Chondrocyte (in vitro differentiated cells): ENCODE data around the gene FCGR1A. TPM values are rescaled to one million over a fixed set of nuclear protein-coding genes. Genes with fewer than 3 reads are reported as not detected.
"Not testable (repeated sequence)": the region's sequence is repeated elsewhere in the genome, so short reads cannot be mapped to it uniquely, and the experiment has no call there.

Experiments used
- DNase-seq: peaks from one replicate; pipeline ENCODE4 v3.0.0; 2021; ENCODE audit warnings: mixed read lengths, low spot score
- H3K27ac Mint-ChIP-seq: one replicate; pipeline ENCODE4 v1.8.0; 2021; ENCODE audit warnings: mild to moderate bottlenecking, moderate library complexity, mixed read lengths; ENCODE audit not compliant: unreplicated experiment
- H3K27me3 Mint-ChIP-seq: 2 replicates; pipeline ENCODE4 v1.8.0; 2021; ENCODE audit warnings: low read depth, mixed read lengths
- H3K36me3 Mint-ChIP-seq: 2 replicates; pipeline ENCODE4 v1.8.0; 2021; ENCODE audit warnings: low read depth, mixed read lengths
- H3K4me1 Mint-ChIP-seq: 2 replicates; pipeline ENCODE4 v1.8.0; 2021; ENCODE audit warnings: low read depth, mild to moderate bottlenecking, mixed read lengths
- H3K4me3 Mint-ChIP-seq: one replicate; pipeline ENCODE4 v1.8.0; 2021; ENCODE audit warnings: mild to moderate bottlenecking, moderate library complexity, mixed read lengths; ENCODE audit not compliant: unreplicated experiment
- H3K9me3 Mint-ChIP-seq: 2 replicates; pipeline ENCODE4 v1.8.0; 2021; ENCODE audit warnings: low read depth, mixed read lengths
- total RNA-seq: library from RNA; stranded (reverse); gene quantifications from 3 replicates; pipeline ENCODE4 v1.2.1, GENCODE V29; 2021

FCGR1A gene
- total RNA-seq, 1 donor from 2014 or later: not detected

- DNase-seq, H3K27ac Mint-ChIP-seq, H3K9me3 Mint-ChIP-seq, H3K4me1 Mint-ChIP-seq, H3K4me3 Mint-ChIP-seq, H3K27me3 Mint-ChIP-seq, H3K36me3 Mint-ChIP-seq: not testable (repeated sequence)
Measured at GRCh38 chr1:149755294-149755693, 27.2 kb upstream of the FCGR1A start.

GRCh38 chr1:149762294-149762693 is 20.2 kb upstream of the FCGR1A start:
- H3K4me3 Mint-ChIP-seq, H3K27me3 Mint-ChIP-seq, H3K9me3 Mint-ChIP-seq, H3K4me1 Mint-ChIP-seq, DNase-seq, H3K27ac Mint-ChIP-seq, H3K36me3 Mint-ChIP-seq: not testable (repeated sequence)

- not testable (repeated sequence) for DNase-seq, H3K4me1 Mint-ChIP-seq, H3K27me3 Mint-ChIP-seq, H3K9me3 Mint-ChIP-seq, H3K36me3 Mint-ChIP-seq, H3K27ac Mint-ChIP-seq, H3K4me3 Mint-ChIP-seq
Measured at GRCh38 chr1:149764087-149764800, 18.2 kb upstream of the FCGR1A start.

GRCh38 chr1:149766241-149766640 is 16.3 kb upstream of the FCGR1A start:
- H3K27ac Mint-ChIP-seq, DNase-seq, H3K9me3 Mint-ChIP-seq, H3K4me3 Mint-ChIP-seq, H3K36me3 Mint-ChIP-seq, H3K27me3 Mint-ChIP-seq, H3K4me1 Mint-ChIP-seq: not testable (repeated sequence)

- H3K36me3 Mint-ChIP-seq, H3K27ac Mint-ChIP-seq, H3K4me3 Mint-ChIP-seq, H3K27me3 Mint-ChIP-seq, H3K9me3 Mint-ChIP-seq, H3K4me1 Mint-ChIP-seq, DNase-seq: not testable (repeated sequence)
Measured at GRCh38 chr1:149769216-149769615, 13.3 kb upstream of the FCGR1A start.

- H3K27me3 Mint-ChIP-seq, H3K27ac Mint-ChIP-seq, H3K4me1 Mint-ChIP-seq, DNase-seq, H3K36me3 Mint-ChIP-seq, H3K4me3 Mint-ChIP-seq, H3K9me3 Mint-ChIP-seq: not testable (repeated sequence)
Measured at GRCh38 chr1:149770661-149771060, 11.8 kb upstream of the FCGR1A start.

GRCh38 chr1:149771653-149772425 is 10.7 kb upstream of the FCGR1A start:
- not testable (repeated sequence) for H3K27ac Mint-ChIP-seq, H3K27me3 Mint-ChIP-seq, H3K4me1 Mint-ChIP-seq, DNase-seq, H3K36me3 Mint-ChIP-seq, H3K9me3 Mint-ChIP-seq, H3K4me3 Mint-ChIP-seq

- DNase-seq, H3K9me3 Mint-ChIP-seq, H3K36me3 Mint-ChIP-seq, H3K27ac Mint-ChIP-seq, H3K4me3 Mint-ChIP-seq, H3K4me1 Mint-ChIP-seq: not testable (repeated sequence)
- peaks cover 10% of the 10 kb centered on the region for H3K27me3 Mint-ChIP-seq
Measured at GRCh38 chr1:149775510-149776147, 6.9 kb upstream of the FCGR1A start.

GRCh38 chr1:149777084-149777483 is 5.4 kb upstream of the FCGR1A start:
- not testable (repeated sequence) for H3K4me1 Mint-ChIP-seq, H3K4me3 Mint-ChIP-seq

GRCh38 chr1:149778313-149778712 is 4.2 kb upstream of the FCGR1A start:
- H3K27me3 Mint-ChIP-seq: peaks cover 12% of the 10 kb centered on the region
- not testable (repeated sequence) for H3K36me3 Mint-ChIP-seq, H3K27ac Mint-ChIP-seq, H3K9me3 Mint-ChIP-seq, DNase-seq, H3K4me3 Mint-ChIP-seq, H3K4me1 Mint-ChIP-seq

More at GRCh38 chr1:149777084-149777483, 5.4 kb upstream of the FCGR1A start:
- H3K36me3 Mint-ChIP-seq, H3K27ac Mint-ChIP-seq, DNase-seq, H3K9me3 Mint-ChIP-seq: not testable (repeated sequence)
- peaks cover 12% of the 10 kb centered on the region for H3K27me3 Mint-ChIP-seq

GRCh38 chr1:149781413-149781984 is 995 bp upstream of the FCGR1A start:
- not testable (repeated sequence) for H3K27me3 Mint-ChIP-seq, H3K27ac Mint-ChIP-seq, H3K4me1 Mint-ChIP-seq, H3K4me3 Mint-ChIP-seq, H3K36me3 Mint-ChIP-seq, H3K9me3 Mint-ChIP-seq, DNase-seq

- not testable (repeated sequence) for H3K9me3 Mint-ChIP-seq, H3K27ac Mint-ChIP-seq, H3K36me3 Mint-ChIP-seq, H3K4me1 Mint-ChIP-seq, DNase-seq, H3K4me3 Mint-ChIP-seq, H3K27me3 Mint-ChIP-seq
Measured at GRCh38 chr1:149783289-149783688, 795 bp downstream of the FCGR1A start.
